Right renal cortex interstitium (tissue), 3 donors: Measurements from ENCODE around the gene ANKRD36. TPM values are rescaled to one million over a fixed set of nuclear protein-coding genes. Genes with fewer than 3 reads are reported as not detected.
"Not testable (repeated sequence)": the region's sequence is repeated elsewhere in the genome, so short reads cannot be mapped to it uniquely, and the experiment has no call there.

Experiments used
- DNase-seq, 3 donors: peaks; one replicate each; pipeline ENCODE4 v3.0.0-alpha.2; 2013; ENCODE audit warnings: low read depth in 3 of 3, low spot score in 2 of 3
- polyA plus RNA-seq, 3 donors: library from polyadenylated mRNA; unstranded; fragments of 120-200 nt; gene quantifications; one replicate each; pipeline ENCODE4 v1.2.1, GENCODE V29; 2013; ENCODE audit not compliant: insufficient read length in 3 of 3

The ANKRD36 gene
- polyA plus RNA-seq, 3 donors = 14.1 to 16.8 (median 16.7) TPM

DNA sequence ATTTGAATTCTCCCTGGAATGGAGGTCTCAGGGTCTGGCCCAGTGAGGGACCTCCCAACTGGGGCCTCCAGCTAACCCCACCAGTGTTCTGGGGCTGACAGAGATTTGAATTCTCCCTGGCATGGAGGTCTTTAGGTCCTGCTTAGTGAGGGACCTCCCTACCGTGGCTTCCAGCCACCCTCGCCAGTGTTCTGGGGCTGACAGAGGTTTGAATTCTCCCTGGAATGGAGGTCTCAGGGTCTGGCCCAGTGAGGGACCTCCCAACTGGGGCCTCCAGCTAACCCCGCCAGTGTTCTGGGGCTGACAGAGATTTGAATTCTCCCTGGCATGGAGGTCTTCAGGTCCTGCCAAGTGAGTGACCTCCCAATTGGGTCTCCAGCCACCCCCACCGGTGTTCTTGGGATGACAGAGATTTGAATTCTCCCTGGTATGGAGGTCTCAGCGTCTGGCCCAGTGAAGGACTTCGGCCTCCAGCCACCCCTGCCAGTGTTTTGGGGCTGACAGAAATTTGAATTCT, 155.2 kb downstream of the ANKRD36 start:
- DNase-seq = not testable (repeated sequence)

GRCh38 chr2:97276232-97276798, 163.4 kb downstream of the ANKRD36 start:
- DNase-seq = not testable (repeated sequence)

- DNase-seq = not testable (repeated sequence)
Observed at GRCh38 chr2:97285187-97285586, 172.2 kb downstream of the ANKRD36 start.

DNA sequence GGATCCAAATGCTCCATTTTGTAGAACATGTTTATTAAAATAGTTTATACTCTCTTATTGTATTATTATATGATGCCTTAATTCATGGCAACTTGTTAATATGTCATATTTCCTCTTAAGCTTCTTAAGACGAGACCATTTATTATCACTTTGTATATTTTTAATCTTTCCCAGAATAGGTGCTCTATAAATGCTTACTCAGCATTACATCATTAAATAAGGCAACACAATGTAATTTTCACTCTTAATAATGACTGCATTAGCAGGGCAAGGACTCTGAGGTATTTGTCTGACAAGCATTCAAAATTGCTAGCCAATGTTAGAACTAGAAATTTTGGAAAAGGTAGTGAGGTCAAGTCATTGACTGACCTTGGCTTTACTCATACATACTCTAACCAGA, 180.7 kb downstream of the ANKRD36 start:
- not testable (repeated sequence) for DNase-seq

Other genes starting within 250 kb of the ANKRD36 start
- gene SEMA4C, start 243.1 kb upstream of the ANKRD36 start, polyA plus RNA-seq = 10 to 100 TPM; 31.1 to 33.9 (median 31.3) TPM
- gene FAM178B, start 126.6 kb upstream of the ANKRD36 start, polyA plus RNA-seq = under 1 TPM; 0.37 to 0.89 (median 0.59) TPM
- 10 to 100 TPM; 21.5 to 22.0 (median 21.5) TPM for gene FAHD2B, start 18.3 kb upstream of the ANKRD36 start, polyA plus RNA-seq